HepG2 (cell line): ENCODE measurements around the gene TIGAR. TPM values are rescaled to one million over a fixed set of nuclear protein-coding genes. Genes with fewer than 3 reads are reported as not detected.

Source experiments
- EED ChIP-seq: sonication (generic); formaldehyde crosslinking; IDR thresholded peaks from 2 replicates; pipeline ENCODE4 v1.5.0; 2020; ENCODE audit warnings: mild to moderate bottlenecking, missing genetic modification reagents
- FOXA1 ChIP-seq, 2 experiments: fragments of 450-650 bp in 1 of 2; sonication (generic) in 1 of 2; formaldehyde crosslinking in 1 of 2; IDR thresholded peaks; 2 replicates each; pipeline versions ENCODE4 v1.4.0 to v1.6.1; 2016 to 2020; ENCODE audit warnings: missing genetic modification reagents in 1 of 2
- GFI1 ChIP-seq: sonication (generic); formaldehyde crosslinking; IDR thresholded peaks from 2 replicates; pipeline ENCODE4 v1.5.0; 2020; ENCODE audit warnings: missing genetic modification reagents, mild to moderate bottlenecking, borderline replicate concordance
- KLF13 ChIP-seq: sonication (generic); formaldehyde crosslinking; IDR thresholded peaks from 2 replicates; pipeline ENCODE4 v1.4.0; 2020; ENCODE audit warnings: mild to moderate bottlenecking, missing genetic modification reagents
- PITX1 ChIP-seq: sonication (generic); formaldehyde crosslinking; IDR thresholded peaks from 2 replicates; pipeline ENCODE4 v1.5.1; 2020; ENCODE audit warnings: mild to moderate bottlenecking, missing genetic modification reagents
- POLR2G ChIP-seq: fragments of 200-400 bp; formaldehyde crosslinking; IDR thresholded peaks from 2 replicates; pipeline ENCODE4 v1.6.1; 2018; ENCODE audit warnings: mild to moderate bottlenecking, low read depth, low read length, moderate library complexity
- TBP ChIP-seq: sonication (generic); formaldehyde crosslinking; IDR thresholded peaks from 2 replicates; pipeline ENCODE4 v1.5.0; 2020; ENCODE audit warnings: missing genetic modification reagents
- THAP11 ChIP-seq: IDR thresholded peaks from 2 replicates; pipeline ENCODE4 v1.6.1; 2016; ENCODE audit warnings: missing biosample characterization, missing genetic modification reagents
- ZBTB49 ChIP-seq: sonication (generic); formaldehyde crosslinking; IDR thresholded peaks from 2 replicates; pipeline ENCODE4 v1.4.0; 2020; ENCODE audit warnings: missing genetic modification reagents, borderline replicate concordance
- ZMYM4 ChIP-seq: sonication (generic); formaldehyde crosslinking; IDR thresholded peaks from 2 replicates; pipeline ENCODE4 v1.8.1; 2023; ENCODE audit warnings: mild to moderate bottlenecking, missing genetic modification reagents
- ZNF225 ChIP-seq: sonication (generic); formaldehyde crosslinking; IDR thresholded peaks from 2 replicates; pipeline ENCODE4 v1.4.0; 2020; ENCODE audit warnings: mild to moderate bottlenecking, missing genetic modification reagents
- ZNF230 ChIP-seq: sonication (generic); formaldehyde crosslinking; IDR thresholded peaks from 2 replicates; pipeline ENCODE4 v1.4.0; 2020; ENCODE audit warnings: mild to moderate bottlenecking, missing genetic modification reagents
- ZNF251 ChIP-seq: sonication (generic); formaldehyde crosslinking; IDR thresholded peaks from 2 replicates; pipeline ENCODE4 v1.9.0; 2021; ENCODE audit warnings: mild to moderate bottlenecking, missing genetic modification reagents
- ZNF30 ChIP-seq: sonication (generic); formaldehyde crosslinking; IDR thresholded peaks from 2 replicates; pipeline ENCODE4 v1.5.0; 2020; ENCODE audit warnings: mild to moderate bottlenecking, missing genetic modification reagents
- ZNF558 ChIP-seq: sonication (generic); formaldehyde crosslinking; IDR thresholded peaks from 2 replicates; pipeline ENCODE4 v1.9.0; 2022; ENCODE audit warnings: mild to moderate bottlenecking, missing genetic modification reagents, borderline replicate concordance
- ZNF644 ChIP-seq: IDR thresholded peaks from 2 replicates; pipeline ENCODE4 v1.6.1; 2016; ENCODE audit warnings: low read depth
- ZNF777 ChIP-seq: sonication (generic); formaldehyde crosslinking; IDR thresholded peaks from 2 replicates; pipeline ENCODE4 v1.4.0; 2020; ENCODE audit warnings: missing genetic modification reagents
- polyA plus RNA-seq, 8 experiments: library from polyadenylated mRNA; depleted of rRNA in 3 of 8; stranded (reverse) in 7 of 8; unstranded in 1 of 8; fragments of >200 nt; fragmentation: Illumina TruSeq in 4 of 8; extraction: Trizol in 4 of 8; gene quantifications; 2 replicates each; pipeline versions ENCODE4 v1.2.1 to v1.2.3, GENCODE V29; 2011 to 2016; ENCODE audit warnings: low read depth in 4 of 8, missing spikeins in 1 of 8, mixed read lengths in 1 of 8; ENCODE audit not compliant: insufficient read depth in 1 of 8
- total RNA-seq, 5 experiments: library from RNA; depleted of rRNA; stranded (reverse); fragments of >200 nt; fragmentation: Illumina TruSeq; extraction: Trizol; gene quantifications; 2 replicates each; pipeline ENCODE4 v1.2.3, GENCODE V29; 2016; ENCODE audit warnings: low read depth in 1 of 5
- TF ChIP-seq, protein P1 (sequence below): sonication (generic); formaldehyde crosslinking; IDR thresholded peaks from 2 replicates; pipeline ENCODE4 v1.4.0; 2020; ENCODE audit warnings: missing genetic modification reagents
- TF ChIP-seq, protein P2 (sequence below): sonication (generic); formaldehyde crosslinking; IDR thresholded peaks from 2 replicates; pipeline ENCODE4 v1.5.1; 2020; ENCODE audit warnings: mild to moderate bottlenecking, missing genetic modification reagents, moderate library complexity
- TF ChIP-seq, protein P3 (sequence below): sonication (generic); formaldehyde crosslinking; IDR thresholded peaks from 2 replicates; pipeline ENCODE4 v1.9.0; 2021; ENCODE audit warnings: mild to moderate bottlenecking, missing genetic modification reagents

The TIGAR gene
- total and polyA plus RNA-seq, 2 of the 13 experiments (the other 11 are each of a cell fraction or from before 2014, with no cell fraction given): 2.6 to 21.8 TPM

DNA sequence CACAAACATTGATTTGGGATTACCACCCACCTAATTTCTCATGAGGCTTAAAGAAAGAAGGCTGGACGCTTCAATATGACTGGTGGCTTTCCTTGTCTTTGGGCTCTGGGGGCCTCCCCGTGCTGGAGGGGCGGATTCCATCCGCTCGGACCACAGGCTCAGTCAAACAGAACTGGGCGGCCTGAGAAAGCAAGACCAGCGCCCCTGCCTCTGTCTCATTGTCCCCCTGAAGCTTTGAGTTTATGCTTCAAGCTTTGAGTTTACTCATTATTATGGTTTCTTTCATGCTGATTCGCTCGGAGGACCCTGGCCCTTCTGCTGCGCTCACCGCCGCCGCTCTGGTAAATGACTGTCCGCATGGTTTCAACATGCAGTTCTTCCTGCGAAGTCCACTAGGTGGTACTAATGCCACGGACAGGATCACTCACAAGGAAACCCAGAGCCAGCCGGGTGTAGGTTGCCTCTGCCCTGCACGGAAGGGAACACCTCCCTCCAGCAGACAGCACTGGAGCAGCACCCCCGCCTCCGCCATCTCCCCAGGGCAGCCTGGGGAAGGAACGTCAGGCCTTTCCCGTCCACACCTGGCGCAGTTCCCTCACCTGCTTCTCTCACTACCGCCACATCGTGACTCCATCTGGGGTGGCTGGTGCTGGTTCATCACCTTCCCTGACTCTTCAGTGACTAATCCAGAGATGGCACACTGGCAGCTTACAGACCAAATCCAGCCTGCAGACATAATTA, 13.2 kb upstream of the TIGAR start (continued):
- TF ChIP-seq POLR2G (0 out of 2 replicates have a peak, but pooled peaks have one; percentile 33), TBP (CRISPR knock-in tag) (no peak), ZBTB49 (CRISPR knock-in tag) (no peak), ZNF30 (CRISPR knock-in tag) (no peak), EED (CRISPR knock-in tag) (no peak), ZNF644 (CRISPR knock-in tag) (no peak), KLF13 (CRISPR knock-in tag) (no peak), ZNF777 (CRISPR knock-in tag) (0 out of 2 replicates have a peak, but pooled peaks have one; percentile 29), ZNF558 (CRISPR knock-in tag) (no peak), THAP11 (CRISPR knock-in tag) (no peak), PITX1 (CRISPR knock-in tag) (peak; percentile 49; the same call in 1 of the 2 replicates), ZMYM4 (CRISPR knock-in tag) (peak; percentile 60; the same call in 1 of the 2 replicates), ZNF225 (no peak), ZNF230 (CRISPR knock-in tag) (no peak), FOXA1 (IDR thresholded peaks at IDR 0.05) (no peak), FOXA1 (CRISPR knock-in tag; IDR thresholded peaks at IDR 0.05) (no peak), GFI1 (CRISPR knock-in tag) (no peak), ZNF251 (CRISPR knock-in tag) (no peak)
- TF ChIP-seq, protein P1, sequence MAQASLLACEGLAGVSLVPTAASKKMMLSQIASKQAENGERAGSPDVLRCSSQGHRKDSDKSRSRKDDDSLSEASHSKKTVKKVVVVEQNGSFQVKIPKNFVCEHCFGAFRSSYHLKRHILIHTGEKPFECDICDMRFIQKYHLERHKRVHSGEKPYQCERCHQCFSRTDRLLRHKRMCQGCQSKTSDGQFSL (CRISPR knock-in tag): no peak
- TF ChIP-seq, protein P2, sequence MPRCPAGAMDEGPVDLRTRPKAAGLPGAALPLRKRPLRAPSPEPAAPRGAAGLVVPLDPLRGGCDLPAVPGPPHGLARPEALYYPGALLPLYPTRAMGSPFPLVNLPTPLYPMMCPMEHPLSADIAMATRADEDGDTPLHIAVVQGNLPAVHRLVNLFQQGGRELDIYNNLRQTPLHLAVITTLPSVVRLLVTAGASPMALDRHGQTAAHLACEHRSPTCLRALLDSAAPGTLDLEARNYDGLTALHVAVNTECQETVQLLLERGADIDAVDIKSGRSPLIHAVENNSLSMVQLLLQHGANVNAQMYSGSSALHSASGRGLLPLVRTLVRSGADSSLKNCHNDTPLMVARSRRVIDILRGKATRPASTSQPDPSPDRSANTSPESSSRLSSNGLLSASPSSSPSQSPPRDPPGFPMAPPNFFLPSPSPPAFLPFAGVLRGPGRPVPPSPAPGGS (CRISPR knock-in tag): no peak
- TF ChIP-seq, protein P3, sequence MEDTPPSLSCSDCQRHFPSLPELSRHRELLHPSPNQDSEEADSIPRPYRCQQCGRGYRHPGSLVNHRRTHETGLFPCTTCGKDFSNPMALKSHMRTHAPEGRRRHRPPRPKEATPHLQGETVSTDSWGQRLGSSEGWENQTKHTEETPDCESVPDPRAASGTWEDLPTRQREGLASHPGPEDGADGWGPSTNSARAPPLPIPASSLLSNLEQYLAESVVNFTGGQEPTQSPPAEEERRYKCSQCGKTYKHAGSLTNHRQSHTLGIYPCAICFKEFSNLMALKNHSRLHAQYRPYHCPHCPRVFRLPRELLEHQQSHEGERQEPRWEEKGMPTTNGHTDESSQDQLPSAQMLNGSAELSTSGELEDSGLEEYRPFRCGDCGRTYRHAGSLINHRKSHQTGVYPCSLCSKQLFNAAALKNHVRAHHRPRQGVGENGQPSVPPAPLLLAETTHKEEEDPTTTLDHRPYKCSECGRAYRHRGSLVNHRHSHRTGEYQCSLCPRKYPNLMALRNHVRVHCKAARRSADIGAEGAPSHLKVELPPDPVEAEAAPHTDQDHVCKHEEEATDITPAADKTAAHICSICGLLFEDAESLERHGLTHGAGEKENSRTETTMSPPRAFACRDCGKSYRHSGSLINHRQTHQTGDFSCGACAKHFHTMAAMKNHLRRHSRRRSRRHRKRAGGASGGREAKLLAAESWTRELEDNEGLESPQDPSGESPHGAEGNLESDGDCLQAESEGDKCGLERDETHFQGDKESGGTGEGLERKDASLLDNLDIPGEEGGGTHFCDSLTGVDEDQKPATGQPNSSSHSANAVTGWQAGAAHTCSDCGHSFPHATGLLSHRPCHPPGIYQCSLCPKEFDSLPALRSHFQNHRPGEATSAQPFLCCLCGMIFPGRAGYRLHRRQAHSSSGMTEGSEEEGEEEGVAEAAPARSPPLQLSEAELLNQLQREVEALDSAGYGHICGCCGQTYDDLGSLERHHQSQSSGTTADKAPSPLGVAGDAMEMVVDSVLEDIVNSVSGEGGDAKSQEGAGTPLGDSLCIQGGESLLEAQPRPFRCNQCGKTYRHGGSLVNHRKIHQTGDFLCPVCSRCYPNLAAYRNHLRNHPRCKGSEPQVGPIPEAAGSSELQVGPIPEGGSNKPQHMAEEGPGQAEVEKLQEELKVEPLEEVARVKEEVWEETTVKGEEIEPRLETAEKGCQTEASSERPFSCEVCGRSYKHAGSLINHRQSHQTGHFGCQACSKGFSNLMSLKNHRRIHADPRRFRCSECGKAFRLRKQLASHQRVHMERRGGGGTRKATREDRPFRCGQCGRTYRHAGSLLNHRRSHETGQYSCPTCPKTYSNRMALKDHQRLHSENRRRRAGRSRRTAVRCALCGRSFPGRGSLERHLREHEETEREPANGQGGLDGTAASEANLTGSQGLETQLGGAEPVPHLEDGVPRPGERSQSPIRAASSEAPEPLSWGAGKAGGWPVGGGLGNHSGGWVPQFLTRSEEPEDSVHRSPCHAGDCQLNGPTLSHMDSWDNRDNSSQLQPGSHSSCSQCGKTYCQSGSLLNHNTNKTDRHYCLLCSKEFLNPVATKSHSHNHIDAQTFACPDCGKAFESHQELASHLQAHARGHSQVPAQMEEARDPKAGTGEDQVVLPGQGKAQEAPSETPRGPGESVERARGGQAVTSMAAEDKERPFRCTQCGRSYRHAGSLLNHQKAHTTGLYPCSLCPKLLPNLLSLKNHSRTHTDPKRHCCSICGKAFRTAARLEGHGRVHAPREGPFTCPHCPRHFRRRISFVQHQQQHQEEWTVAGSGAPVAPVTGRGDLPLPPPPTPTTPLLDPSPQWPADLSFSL (CRISPR knock-in tag): no peak
